ENCODE data around the gene KIF26A.
A peak's percentile ranks its signal among the peaks of the same experiment; 100 is the strongest.
"Not testable (repeated sequence)": the region's sequence is repeated elsewhere in the genome, so short reads cannot be mapped to it uniquely, and the experiment has no call there.

Gene KIF26A

GRCh38 chr14:104143521-104144452 is 5.4 kb downstream of the KIF26A start:
- DNase-seq (ENCODE audit: low read depth, low spot score): no peak

DNA sequence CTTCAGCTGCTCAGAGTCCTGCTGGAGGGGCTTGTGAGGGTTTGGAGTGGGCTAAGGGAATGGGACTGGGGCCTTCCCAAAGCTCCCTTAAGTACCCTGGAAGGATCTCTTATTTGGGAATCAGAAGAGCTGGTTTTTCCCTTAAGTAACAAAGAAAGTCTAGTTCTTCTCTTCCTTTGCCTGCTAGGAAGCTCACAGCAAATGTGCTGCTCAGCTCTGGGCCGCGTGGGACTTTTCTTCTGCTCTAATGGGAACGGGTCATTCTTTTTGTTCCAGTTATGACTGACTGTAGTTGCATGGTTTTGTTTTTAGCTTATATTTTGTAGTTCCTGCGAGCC is 6.0 kb downstream of the KIF26A start:
- DNase-seq (ENCODE audit: low read depth, low spot score): no peak

- no peak for DNase-seq (ENCODE audit: low read depth, low spot score)
Measured at GRCh38 chr14:104144911-104145825, 6.8 kb downstream of the KIF26A start.

GRCh38 chr14:104145826-104146601 is 7.6 kb downstream of the KIF26A start:
- no peak for DNase-seq (ENCODE audit: low read depth, low spot score)

- no peak for DNase-seq (ENCODE audit: low read depth, low spot score)
Measured at GRCh38 chr14:104146651-104147345, 8.4 kb downstream of the KIF26A start.

DNA sequence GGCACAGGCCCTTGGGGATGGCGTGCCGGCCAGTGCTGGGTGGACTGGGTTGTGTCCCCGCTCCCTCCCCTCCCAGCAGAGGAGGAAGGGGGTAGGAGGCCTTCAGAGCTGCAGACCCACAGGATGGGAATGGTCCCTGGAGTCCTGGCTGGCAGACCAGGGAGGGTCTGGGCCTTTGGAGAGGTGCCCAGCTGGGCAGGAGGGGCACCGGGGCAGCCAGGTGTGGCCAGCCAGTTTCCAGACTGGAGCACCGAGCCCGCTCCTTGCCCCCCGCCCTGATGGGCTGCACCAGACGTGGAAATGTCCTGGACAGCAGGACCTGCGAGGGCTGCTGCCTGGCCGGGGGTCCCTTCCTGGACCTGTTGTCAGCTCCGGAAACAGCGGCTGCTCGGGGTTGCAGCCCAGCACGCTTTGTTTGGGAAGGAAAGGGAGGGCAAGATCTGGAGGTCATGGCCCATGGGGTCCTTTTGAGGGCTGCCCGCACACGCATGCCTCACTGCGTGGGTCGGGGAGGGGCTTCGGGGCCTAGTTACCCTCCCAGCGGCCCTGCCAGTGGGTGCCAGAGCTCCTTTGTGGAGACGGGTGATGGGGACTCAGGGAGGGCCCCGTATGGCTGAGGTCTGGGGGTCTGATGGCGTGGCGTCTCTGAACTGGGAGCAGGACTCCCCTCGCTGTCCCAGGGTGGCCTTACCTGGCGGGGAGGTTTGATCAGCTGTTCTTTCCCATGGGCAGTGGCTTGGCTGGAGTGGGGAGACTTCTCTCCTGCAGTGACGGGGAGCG is 9.1 kb downstream of the KIF26A start:
- DNase-seq (ENCODE audit: low read depth, low spot score): no peak

- no peak for DNase-seq (ENCODE audit: low read depth, low spot score)
Measured at GRCh38 chr14:104148433-104149277, 10.3 kb downstream of the KIF26A start.

- no peak for DNase-seq (ENCODE audit: low read depth, low spot score)
Measured at GRCh38 chr14:104149278-104149595, 10.8 kb downstream of the KIF26A start.

DNA sequence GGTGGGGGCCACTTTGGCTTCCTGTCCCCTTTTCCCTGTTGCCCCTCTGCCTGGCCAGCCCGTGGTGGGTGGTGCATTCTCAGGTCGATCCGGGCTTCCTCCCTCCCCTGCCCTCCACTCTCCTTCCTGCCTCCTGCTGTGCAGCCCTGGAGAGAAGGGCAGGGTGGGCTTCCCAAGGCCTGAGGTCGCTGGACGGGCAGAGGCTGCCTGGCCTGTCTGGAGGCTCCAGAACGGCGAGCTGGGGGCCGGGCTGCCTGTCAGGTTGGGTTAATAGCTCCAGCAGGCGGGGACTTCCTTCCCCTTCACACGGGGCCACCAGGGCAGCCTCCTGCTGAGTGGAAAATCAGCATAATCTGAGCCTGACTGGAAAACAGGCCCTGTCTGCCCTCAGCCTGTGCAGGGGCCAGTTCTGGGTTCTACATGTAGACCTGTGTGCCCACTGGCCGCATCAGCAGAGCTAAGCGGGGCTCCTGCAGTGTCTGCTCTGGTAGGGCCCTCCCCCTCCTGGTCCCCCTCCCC is 11.3 kb downstream of the KIF26A start:
- DNase-seq (ENCODE audit: low read depth, low spot score): peak; percentile 57

GRCh38 chr14:104150136-104151025 is 12.0 kb downstream of the KIF26A start:
- peak; percentile 68 for DNase-seq (ENCODE audit: low read depth, low spot score)

DNA sequence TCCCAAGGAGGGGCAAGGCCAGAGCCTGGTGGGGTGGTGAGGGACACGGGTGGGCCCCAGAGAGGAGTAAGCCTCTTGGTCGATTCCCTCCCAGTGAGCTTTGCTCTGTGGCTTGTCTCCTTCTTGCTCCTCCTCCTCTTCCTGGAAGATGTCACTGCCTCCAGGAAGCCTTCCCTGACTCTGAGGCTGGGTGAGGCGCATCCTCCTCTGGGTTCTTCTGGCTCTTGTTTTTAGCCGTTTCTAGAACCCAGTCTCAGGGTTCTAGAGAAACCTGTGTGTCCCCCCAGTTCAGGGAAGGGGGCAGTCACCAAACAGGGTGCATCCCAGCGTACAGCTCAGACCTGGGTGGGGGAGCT is 12.6 kb downstream of the KIF26A start:
- no peak for DNase-seq (ENCODE audit: low read depth, low spot score)

DNA sequence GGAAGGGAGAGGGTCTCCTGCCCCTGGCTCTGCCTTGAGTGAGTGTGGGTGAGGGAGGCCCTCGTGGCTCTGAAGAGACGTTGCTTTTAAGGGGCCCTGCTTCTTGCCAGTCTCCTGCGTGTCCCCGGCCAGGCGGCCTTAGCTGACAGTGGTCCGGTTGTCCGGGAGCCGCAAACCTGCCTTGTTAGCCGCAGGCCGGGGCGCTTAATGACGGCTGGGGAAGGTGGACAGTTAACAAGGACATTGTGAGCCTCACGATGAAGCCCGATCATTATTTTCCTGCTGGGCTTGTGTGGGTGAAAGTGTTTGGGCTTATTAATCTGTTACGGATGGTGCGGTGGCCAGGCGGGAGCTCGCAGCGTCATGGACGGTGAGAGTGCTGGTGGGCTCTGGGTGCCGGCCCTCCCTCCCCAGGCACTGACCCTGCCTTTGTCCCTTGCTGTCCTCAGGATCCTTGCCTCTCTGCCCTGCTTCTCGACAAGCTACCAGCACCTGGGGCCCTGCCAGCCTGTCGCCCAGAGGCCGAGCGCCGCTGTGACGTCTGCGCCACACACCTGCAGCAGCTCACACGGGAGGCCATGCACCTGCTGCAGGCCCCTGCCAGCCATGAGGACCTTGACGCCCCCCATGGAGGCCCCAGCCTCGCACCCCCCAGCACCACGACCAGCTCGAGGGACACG is 13.3 kb downstream of the KIF26A start:
- DNase-seq (ENCODE audit: low read depth, low spot score): no peak

DNA sequence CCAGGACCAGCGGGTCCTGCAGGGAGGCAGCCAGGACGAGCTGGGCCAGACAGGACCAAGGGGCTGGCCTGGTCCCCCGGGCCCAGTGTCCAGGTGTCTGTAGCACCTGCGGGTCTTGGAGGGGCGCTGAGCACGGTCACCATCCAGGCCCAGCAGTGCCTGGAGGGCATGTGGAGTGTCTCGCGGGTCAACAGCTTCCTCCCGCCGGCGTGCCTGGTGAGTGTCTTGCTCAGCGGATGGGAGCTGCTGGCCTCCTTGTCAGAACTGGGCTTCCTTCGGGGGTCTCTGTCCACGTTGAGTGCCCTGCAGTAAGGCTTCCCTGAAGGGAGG is 13.8 kb downstream of the KIF26A start:
- DNase-seq (ENCODE audit: low read depth, low spot score): no peak

- DNase-seq (ENCODE audit: low read depth, low spot score): no peak
Measured at GRCh38 chr14:104152686-104153393, 14.5 kb downstream of the KIF26A start.

DNA sequence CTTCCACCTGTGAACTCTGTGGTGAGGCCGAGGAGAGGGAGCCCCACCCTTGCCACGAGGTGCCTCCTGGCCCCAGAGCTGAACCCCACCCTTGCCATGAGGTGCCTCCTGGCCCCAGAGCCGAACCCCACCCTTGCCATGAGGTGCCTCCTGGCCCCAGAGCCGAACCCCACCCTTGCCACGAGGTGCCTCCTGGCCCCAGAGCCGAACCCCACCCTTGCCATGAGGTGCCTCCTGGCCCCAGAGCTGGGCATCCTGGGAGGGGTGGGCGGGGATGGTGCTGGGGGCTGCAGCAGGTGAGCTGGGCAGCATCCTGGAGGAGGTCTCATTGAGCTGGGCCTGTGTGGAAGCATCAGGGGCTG is 15.0 kb downstream of the KIF26A start:
- DNase-seq (ENCODE audit: low read depth, low spot score): not testable (repeated sequence)

DNA sequence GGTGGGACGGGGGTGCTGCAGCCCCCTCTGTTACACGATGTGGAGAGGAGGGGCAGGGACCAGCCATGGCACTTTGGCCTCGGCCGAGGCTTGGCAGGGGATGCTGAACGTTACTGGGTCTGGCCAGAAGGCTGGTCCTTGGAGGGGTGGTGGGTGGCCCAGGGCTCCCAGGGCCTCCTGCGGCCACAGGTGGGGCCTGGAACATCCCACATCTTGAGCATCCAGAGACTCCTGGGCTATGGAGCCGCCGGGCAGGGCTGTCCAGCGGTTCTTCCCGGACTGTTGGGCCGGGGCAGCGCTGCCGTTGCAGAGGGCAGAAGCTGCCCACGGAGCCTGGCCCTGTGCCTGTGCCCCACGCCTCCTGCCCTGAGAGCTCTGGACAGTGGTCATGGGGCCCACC is 15.9 kb downstream of the KIF26A start:
- DNase-seq (ENCODE audit: low read depth, low spot score): no peak

- DNase-seq (ENCODE audit: low read depth, low spot score): no peak
Measured at GRCh38 chr14:104155513-104155912, 17.1 kb downstream of the KIF26A start.
